Peyer's patch (tissue), 4 donors: Measurements from ENCODE around the gene SCUBE3.

ENCODE experiments used
- POLR2A ChIP-seq, 2 donors: fragments of 450-650 bp; IDR thresholded peaks; one replicate each; pipeline ENCODE4 v1.5.1; 2017; ENCODE audit warnings: antibody characterized with exemption in 2 of 2, mild to moderate bottlenecking in 2 of 2, moderate library complexity in 2 of 2
- TF ChIP-seq, protein P1 (sequence below), 6 experiments: fragments of 450-650 bp in 4 of 6; fragments of 200-600 bp in 2 of 6; sonication (generic) in 1 of 6; IDR thresholded peaks; one replicate each; pipeline ENCODE4 v1.5.1; 2017 to 2019; ENCODE audit warnings: antibody characterized with exemption in 6 of 6, mild to moderate bottlenecking in 3 of 6, moderate library complexity in 1 of 6

DNA sequence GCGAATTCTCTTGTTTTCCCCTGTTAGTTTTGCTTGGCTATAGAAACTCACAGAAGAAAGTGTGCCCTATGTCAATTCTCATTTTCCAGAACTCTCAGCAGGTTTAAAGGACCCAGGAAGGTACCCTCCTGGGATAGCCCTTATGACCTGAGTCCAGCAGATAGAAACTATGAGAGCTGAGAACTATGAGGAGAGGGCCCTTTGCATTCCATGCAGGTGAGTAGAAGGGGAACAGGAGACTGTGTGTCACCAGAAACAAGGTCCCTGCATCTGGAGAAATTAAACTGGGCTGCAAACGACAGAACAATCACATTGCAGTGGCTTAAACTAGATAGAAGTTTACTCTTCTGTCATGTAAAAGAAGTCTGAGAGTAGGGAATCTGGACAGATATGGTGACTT, 35.7 kb upstream of the SCUBE3 start:
- TF ChIP-seq, protein P1, sequence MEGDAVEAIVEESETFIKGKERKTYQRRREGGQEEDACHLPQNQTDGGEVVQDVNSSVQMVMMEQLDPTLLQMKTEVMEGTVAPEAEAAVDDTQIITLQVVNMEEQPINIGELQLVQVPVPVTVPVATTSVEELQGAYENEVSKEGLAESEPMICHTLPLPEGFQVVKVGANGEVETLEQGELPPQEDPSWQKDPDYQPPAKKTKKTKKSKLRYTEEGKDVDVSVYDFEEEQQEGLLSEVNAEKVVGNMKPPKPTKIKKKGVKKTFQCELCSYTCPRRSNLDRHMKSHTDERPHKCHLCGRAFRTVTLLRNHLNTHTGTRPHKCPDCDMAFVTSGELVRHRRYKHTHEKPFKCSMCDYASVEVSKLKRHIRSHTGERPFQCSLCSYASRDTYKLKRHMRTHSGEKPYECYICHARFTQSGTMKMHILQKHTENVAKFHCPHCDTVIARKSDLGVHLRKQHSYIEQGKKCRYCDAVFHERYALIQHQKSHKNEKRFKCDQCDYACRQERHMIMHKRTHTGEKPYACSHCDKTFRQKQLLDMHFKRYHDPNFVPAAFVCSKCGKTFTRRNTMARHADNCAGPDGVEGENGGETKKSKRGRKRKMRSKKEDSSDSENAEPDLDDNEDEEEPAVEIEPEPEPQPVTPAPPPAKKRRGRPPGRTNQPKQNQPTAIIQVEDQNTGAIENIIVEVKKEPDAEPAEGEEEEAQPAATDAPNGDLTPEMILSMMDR (IDR thresholded peaks at IDR 0.05) = no peak
- TF ChIP-seq POLR2A (IDR thresholded peaks at IDR 0.05) = no peak
